Mucosa of gallbladder (tissue), 1 donor: Measurements from ENCODE around the gene GALNT10. TPM values are rescaled to one million over a fixed set of nuclear protein-coding genes. Genes with fewer than 3 reads are reported as not detected.

Experiments used
- DNase-seq: peaks from one replicate; pipeline ENCODE4 v3.0.0-alpha.2; 2020; ENCODE audit warnings: low spot score
- total RNA-seq: library from RNA; stranded (reverse); gene quantifications from one replicate; pipeline ENCODE4 v1.2.1, GENCODE V29; 2021
- donor health status: DM: no; HTN: no; CAD: no.

GALNT10 gene
- total RNA-seq, 1 donor from 2014 or later = 50.8 TPM

GRCh38 chr5:154291917-154292316 lies 101.4 kb downstream of the GALNT10 start:
- DNase-seq = no peak

- no peak for DNase-seq
These were observed 102.7 kb downstream of the GALNT10 start for GRCh38 chr5:154293219-154293618.

GRCh38 chr5:154295551-154295950 lies 105.0 kb downstream of the GALNT10 start:
- DNase-seq = no peak

GRCh38 chr5:154296525-154297159 lies 106.1 kb downstream of the GALNT10 start:
- no peak for DNase-seq

GRCh38 chr5:154298065-154298464 lies 107.5 kb downstream of the GALNT10 start:
- no peak for DNase-seq

- no peak for DNase-seq
These were observed 109.8 kb downstream of the GALNT10 start for GRCh38 chr5:154300207-154300883.

GRCh38 chr5:154301726-154302125 lies 111.2 kb downstream of the GALNT10 start:
- DNase-seq = no peak

GRCh38 chr5:154302161-154302560 lies 111.6 kb downstream of the GALNT10 start:
- DNase-seq = peak; percentile 45

- DNase-seq = no peak
These were observed 112.6 kb downstream of the GALNT10 start for GRCh38 chr5:154303133-154303532.

GRCh38 chr5:154308443-154309370 lies 118.2 kb downstream of the GALNT10 start:
- no peak for DNase-seq

GRCh38 chr5:154309371-154309745 lies 118.8 kb downstream of the GALNT10 start:
- DNase-seq = no peak

GRCh38 chr5:154309805-154310204 lies 119.3 kb downstream of the GALNT10 start:
- DNase-seq = no peak

- no peak for DNase-seq
These were observed 120.8 kb downstream of the GALNT10 start for GRCh38 chr5:154311362-154311761.

GRCh38 chr5:154312000-154312399 lies 121.5 kb downstream of the GALNT10 start:
- no peak for DNase-seq

GRCh38 chr5:154312576-154312975 lies 122.0 kb downstream of the GALNT10 start:
- DNase-seq = no peak

- no peak for DNase-seq
These were observed 123.0 kb downstream of the GALNT10 start for GRCh38 chr5:154313360-154314017.

GRCh38 chr5:154315196-154315595 lies 124.7 kb downstream of the GALNT10 start:
- no peak for DNase-seq

- DNase-seq = no peak
These were observed 125.2 kb downstream of the GALNT10 start for GRCh38 chr5:154315756-154316155.

GRCh38 chr5:154316223-154316935 lies 125.8 kb downstream of the GALNT10 start:
- DNase-seq = no peak

- no peak for DNase-seq
These were observed 127.4 kb downstream of the GALNT10 start for GRCh38 chr5:154317916-154318315.

GRCh38 chr5:154318691-154319090 lies 128.2 kb downstream of the GALNT10 start:
- DNase-seq = no peak
